Mammary epithelial cell (primary cell): ENCODE results near the gene IL1RAPL2.

Experiments used
- EZH2 ChIP-seq: IDR thresholded peaks from 2 replicates; pipeline ENCODE4 v1.6.1; 2012; ENCODE audit warnings: low read length, inconsistent platforms, borderline replicate concordance
- TF ChIP-seq, protein P1 (sequence below), 2 donors: IDR thresholded peaks in 1 of 2; conservative IDR thresholded peaks in 1 of 2; 2 replicates each; pipeline ENCODE4 v1.5.1; 2011 to 2012; ENCODE audit warnings: inconsistent platforms in 2 of 2, low read length in 2 of 2, mild to moderate bottlenecking in 2 of 2, control low read depth in 1 of 2, low read depth in 1 of 2; ENCODE audit not compliant: insufficient read depth in 1 of 2; ENCODE audit errors: extremely low read depth in 1 of 2

DNA sequence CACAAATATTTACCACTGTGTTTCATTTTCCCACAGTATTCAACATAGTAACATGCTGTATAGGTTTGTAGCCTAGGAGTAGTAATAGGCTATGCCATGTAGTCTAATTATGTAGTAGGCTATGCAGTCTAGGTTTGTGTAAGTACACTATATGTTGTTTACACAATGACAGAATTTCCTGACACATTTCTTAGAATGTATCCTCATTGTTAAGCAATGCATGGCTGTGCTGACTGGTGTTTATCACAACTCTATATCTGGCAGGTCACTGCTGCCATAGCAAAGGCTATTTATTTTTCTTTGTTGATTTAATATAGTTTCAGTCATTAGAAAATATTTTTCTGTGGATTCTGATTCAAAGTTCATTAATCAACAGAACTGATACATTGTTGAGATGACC lies 762.8 kb downstream of the IL1RAPL2 start:
- TF ChIP-seq, protein P1, sequence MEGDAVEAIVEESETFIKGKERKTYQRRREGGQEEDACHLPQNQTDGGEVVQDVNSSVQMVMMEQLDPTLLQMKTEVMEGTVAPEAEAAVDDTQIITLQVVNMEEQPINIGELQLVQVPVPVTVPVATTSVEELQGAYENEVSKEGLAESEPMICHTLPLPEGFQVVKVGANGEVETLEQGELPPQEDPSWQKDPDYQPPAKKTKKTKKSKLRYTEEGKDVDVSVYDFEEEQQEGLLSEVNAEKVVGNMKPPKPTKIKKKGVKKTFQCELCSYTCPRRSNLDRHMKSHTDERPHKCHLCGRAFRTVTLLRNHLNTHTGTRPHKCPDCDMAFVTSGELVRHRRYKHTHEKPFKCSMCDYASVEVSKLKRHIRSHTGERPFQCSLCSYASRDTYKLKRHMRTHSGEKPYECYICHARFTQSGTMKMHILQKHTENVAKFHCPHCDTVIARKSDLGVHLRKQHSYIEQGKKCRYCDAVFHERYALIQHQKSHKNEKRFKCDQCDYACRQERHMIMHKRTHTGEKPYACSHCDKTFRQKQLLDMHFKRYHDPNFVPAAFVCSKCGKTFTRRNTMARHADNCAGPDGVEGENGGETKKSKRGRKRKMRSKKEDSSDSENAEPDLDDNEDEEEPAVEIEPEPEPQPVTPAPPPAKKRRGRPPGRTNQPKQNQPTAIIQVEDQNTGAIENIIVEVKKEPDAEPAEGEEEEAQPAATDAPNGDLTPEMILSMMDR (conservative IDR thresholded peaks at IDR 0.05 in 1 of 2, IDR thresholded peaks at IDR 0.05 in 1 of 2; ENCODE audit: extremely low read depth in 1 of 2, insufficient read depth in 1 of 2, low read depth in 1 of 2, low read length in 2 of 2), result no peak
- no peak for TF ChIP-seq EZH2
